Adrenal gland (tissue), 12 donors: ENCODE measurements around the gene MPP2. TPM values are rescaled to one million over a fixed set of nuclear protein-coding genes. Genes with fewer than 3 reads are reported as not detected.

Source experiments
- DNase-seq, 7 donors: peaks; one replicate each; pipeline ENCODE4 v3.0.0-alpha.2; 2019 to 2020
- H3K27ac ChIP-seq, 5 donors: fragments of 200-600 bp; sonication (generic) in 4 of 5; 1 replicate in 3 of 5; 2 replicates in 2 of 5; pipeline versions ENCODE4 v1.5.1 to v1.8.0; 2016 to 2020; ENCODE audit warnings: mild to moderate bottlenecking in 1 of 5
- H3K27me3 ChIP-seq: fragments of 200-600 bp; 2 replicates; pipeline ENCODE4 v1.8.0; 2021
- H3K36me3 ChIP-seq, 2 donors: fragments of 200-600 bp; replicated peaks in 1 of 2; 1 replicate in 1 of 2; 2 replicates in 1 of 2; pipeline versions ENCODE4 v1.5.1 to v1.8.0; 2018 to 2022
- H3K4me1 ChIP-seq, 2 donors: fragments of 200-600 bp; replicated peaks in 1 of 2; 1 replicate in 1 of 2; 2 replicates in 1 of 2; pipeline versions ENCODE4 v1.5.1 to v1.8.0; 2018 to 2021
- H3K4me3 ChIP-seq, 4 donors: fragments of 200-600 bp; sonication (generic) in 3 of 4; one replicate each; pipeline ENCODE4 v1.5.1; 2016 to 2018
- H3K9me3 ChIP-seq, 3 donors: fragments of 200-600 bp; sonication (generic) in 1 of 3; replicated peaks in 1 of 3; 1 replicate in 2 of 3; 2 replicates in 1 of 3; pipeline versions ENCODE4 v1.5.1 to v1.8.0; 2016 to 2021
- POLR2A ChIP-seq, 2 donors: fragments of 450-650 bp; IDR thresholded peaks; one replicate each; pipeline ENCODE4 v1.6.1; 2017; ENCODE audit warnings: antibody characterized with exemption in 2 of 2, mild to moderate bottlenecking in 2 of 2, moderate library complexity in 1 of 2
- WGBS, 4 donors: extraction: QIAGEN DNeasy Blood & Tissue Kit in 2 of 4; methylation state at CpG; one replicate each; pipeline versions ENCODE4 v1.1.5 to v1.1.7; 2013 to 2017; 5-methylcytosine and 5-hydroxymethylcytosine counted together
- intact Hi-C, 2 donors: fragments of 100-400 bp; cut with DNase I; formaldehyde crosslinking; loops; one replicate each; pipeline versions ENCODE4 v1.14.1 to v1.15.0; 2022 to 2023
- polyA plus RNA-seq, 3 donors: library from polyadenylated mRNA; stranded (reverse); fragments of 200-250 nt in 2 of 3; fragments of 350-450 nt in 1 of 3; fragmentation: Illumina TruSeq in 1 of 3; extraction: RNeasy Lipid Tissue Mini Kit (QIAGEN cat#74804) in 1 of 3; gene quantifications; one replicate each; pipeline ENCODE4 v1.2.3, GENCODE V29; 2013 to 2014
- total RNA-seq, 9 donors: library from RNA; depleted of rRNA in 4 of 9; stranded (reverse); fragments of >200 nt in 4 of 9; fragments of 120-200 nt in 1 of 9; fragmentation: NEBNext Ultra II Directional in 1 of 9; extraction: Animal tissue kit (Norgen Biotek cat#: 25700) in 1 of 9; gene quantifications; one replicate each; pipeline versions ENCODE4 v1.1.0 to v1.2.4, GENCODE V29; 2013 to 2023
- TF ChIP-seq, protein P1 (sequence below), 6 experiments: fragments of 450-650 bp in 4 of 6; fragments of 200-600 bp in 2 of 6; sonication (generic) in 1 of 6; IDR thresholded peaks; 1 replicate in 5 of 6; 2 replicates in 1 of 6; pipeline versions ENCODE4 v1.5.1 to v1.8.0; 2016 to 2021; ENCODE audit warnings: antibody characterized with exemption in 6 of 6, mild to moderate bottlenecking in 2 of 6, moderate library complexity in 1 of 6
- donor health status: healthy with polysubstance abuse.
- donor health status: Bipolar disorder and iron deficiency.
- donor health status: DM: yes; HTN: yes; CAD: no.
- donor health status: DM: no; HTN: no; CAD: no.
- donor health status: DM: no; HTN: no; CAD: no.
- donor health status: DM: yes; HTN: yes; CAD: no.

MPP2 gene
- total and polyA plus RNA-seq, 12 donors = 0.29 to 16.0 (median 2.4) TPM

DNA sequence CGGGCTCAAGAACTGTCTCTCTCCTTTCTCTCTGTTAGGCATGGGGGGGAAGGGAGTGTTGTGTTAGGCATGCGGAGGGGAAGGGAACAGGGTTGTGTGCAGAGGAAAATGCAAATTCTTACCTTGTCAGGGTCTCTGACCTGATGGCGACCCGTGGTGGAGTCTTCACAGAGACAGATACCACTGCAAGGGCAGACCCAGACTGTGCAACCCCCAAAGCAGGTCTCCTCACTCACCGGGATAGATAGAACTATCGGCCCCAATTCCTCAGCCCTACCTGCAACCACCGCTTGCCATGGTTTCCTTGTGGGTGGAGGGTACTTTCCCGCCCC lies 9.6 kb upstream of the MPP2 start:
- Histone ChIP-seq H3K36me3 (no peaks in the 10 kb centered on the region), H3K27ac (no peak overlapping the region), H3K4me3 (no peak overlapping the region), H3K9me3 (no peaks in the 10 kb centered on the region), H3K4me1 (no peaks in the 10 kb centered on the region), H3K27me3 (peaks cover 4% of the 10 kb centered on the region)
- 65 to 75% (median 74%) methylated on average over 8 of the region's 8 CpGs for WGBS, 4 donors
- intact Hi-C loops = no loop called here
- DNase-seq = no peak
- no peak for TF ChIP-seq POLR2A (IDR thresholded peaks at IDR 0.05)
- TF ChIP-seq, protein P1, sequence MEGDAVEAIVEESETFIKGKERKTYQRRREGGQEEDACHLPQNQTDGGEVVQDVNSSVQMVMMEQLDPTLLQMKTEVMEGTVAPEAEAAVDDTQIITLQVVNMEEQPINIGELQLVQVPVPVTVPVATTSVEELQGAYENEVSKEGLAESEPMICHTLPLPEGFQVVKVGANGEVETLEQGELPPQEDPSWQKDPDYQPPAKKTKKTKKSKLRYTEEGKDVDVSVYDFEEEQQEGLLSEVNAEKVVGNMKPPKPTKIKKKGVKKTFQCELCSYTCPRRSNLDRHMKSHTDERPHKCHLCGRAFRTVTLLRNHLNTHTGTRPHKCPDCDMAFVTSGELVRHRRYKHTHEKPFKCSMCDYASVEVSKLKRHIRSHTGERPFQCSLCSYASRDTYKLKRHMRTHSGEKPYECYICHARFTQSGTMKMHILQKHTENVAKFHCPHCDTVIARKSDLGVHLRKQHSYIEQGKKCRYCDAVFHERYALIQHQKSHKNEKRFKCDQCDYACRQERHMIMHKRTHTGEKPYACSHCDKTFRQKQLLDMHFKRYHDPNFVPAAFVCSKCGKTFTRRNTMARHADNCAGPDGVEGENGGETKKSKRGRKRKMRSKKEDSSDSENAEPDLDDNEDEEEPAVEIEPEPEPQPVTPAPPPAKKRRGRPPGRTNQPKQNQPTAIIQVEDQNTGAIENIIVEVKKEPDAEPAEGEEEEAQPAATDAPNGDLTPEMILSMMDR (IDR thresholded peaks at IDR 0.05) = no peak

DNA sequence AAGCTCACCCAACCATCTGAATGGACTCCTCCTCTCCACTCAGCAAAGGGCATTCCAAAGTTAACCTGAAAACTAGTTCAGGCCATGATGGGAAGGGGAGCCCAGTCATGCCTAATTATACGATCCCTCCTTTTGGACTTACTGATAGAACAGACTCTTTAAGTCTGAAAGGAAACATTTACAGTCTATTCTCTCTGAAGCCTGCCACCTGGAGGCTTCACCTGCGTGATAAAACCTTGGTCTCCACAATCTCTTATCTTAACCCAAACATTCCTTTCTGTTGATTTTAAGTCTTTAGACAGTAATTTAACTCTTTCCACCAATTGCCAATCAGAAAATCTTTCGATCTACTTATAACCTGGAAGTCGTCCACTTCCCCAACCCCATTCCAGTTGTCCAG lies 9.0 kb upstream of the MPP2 start:
- H3K27me3 ChIP-seq = peaks cover 4% of the 10 kb centered on the region
- intact Hi-C loops = no loop called here
- H3K36me3 ChIP-seq = no peaks in the 10 kb centered on the region
- 79 to 85% (median 82%) methylated on average over 4 of the region's 4 CpGs for WGBS, 4 donors
- H3K27ac ChIP-seq = no peak overlapping the region
- no peak overlapping the region for H3K4me3 ChIP-seq
- no peak for DNase-seq
- H3K9me3 ChIP-seq = no peaks in the 10 kb centered on the region
- TF ChIP-seq POLR2A (IDR thresholded peaks at IDR 0.05) = no peak
- TF ChIP-seq, protein P1 (IDR thresholded peaks at IDR 0.05) = no peak
- no peaks in the 10 kb centered on the region for H3K4me1 ChIP-seq

DNA sequence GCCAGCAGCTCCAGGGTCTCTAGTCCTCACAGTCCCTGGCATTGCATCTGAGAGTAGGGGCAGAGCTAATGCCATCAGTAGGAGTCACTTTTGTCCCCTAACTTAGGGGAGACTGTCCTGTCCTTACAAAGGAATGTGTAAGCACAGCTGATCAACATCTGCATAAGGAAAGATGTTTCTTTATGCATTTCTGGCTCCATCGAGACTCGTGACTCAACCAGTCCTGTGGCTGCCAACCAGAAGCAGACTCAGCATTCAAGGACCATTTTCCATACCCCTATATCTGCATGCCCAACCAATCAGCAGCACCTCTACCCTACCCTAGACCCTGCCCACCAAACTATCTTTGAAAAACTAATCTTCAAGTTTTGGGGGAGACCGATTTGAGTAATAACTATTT lies 8.2 kb upstream of the MPP2 start:
- Histone ChIP-seq H3K27ac (no peak overlapping the region), H3K4me3 (no peak overlapping the region), H3K9me3 (no peaks in the 10 kb centered on the region), H3K4me1 (no peaks in the 10 kb centered on the region), H3K36me3 (no peaks in the 10 kb centered on the region), H3K27me3 (peaks cover 4% of the 10 kb centered on the region)
- no peak for TF ChIP-seq POLR2A (IDR thresholded peaks at IDR 0.05)
- TF ChIP-seq, protein P1 (IDR thresholded peaks at IDR 0.05) = no peak
- no peak for DNase-seq
- WGBS, 4 donors = 69 to 82% (median 79%) methylated on average over 3 of the region's 3 CpGs
- intact Hi-C loops = no loop called here

DNA sequence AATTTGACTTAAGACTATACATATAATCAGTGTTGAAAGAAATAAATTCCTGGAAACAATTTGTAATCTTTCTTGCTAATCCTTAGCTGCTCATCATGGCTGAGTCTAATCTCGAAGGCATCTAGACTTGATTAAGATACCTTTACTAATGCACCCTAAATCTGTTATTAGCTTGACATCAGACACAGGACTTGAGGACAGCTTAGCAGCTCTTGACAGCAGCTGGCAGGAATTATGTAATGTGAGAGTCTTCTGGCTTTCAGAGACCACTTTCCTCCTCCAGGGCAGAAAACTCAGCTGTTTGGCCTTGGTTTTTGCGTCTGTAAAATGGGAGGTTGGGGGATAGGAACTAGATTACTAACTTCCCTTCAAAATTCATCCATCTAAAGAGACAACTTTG lies 7.1 kb upstream of the MPP2 start:
- H3K4me1 ChIP-seq = no peaks in the 10 kb centered on the region
- peaks cover 4% of the 10 kb centered on the region for H3K27me3 ChIP-seq
- H3K36me3 ChIP-seq = no peaks in the 10 kb centered on the region
- WGBS, 4 donors = 51 to 66% (median 56%) methylated on average over 2 of the region's 2 CpGs
- no peaks in the 10 kb centered on the region for H3K9me3 ChIP-seq
- H3K27ac ChIP-seq = no peak overlapping the region
- TF ChIP-seq, protein P1 (IDR thresholded peaks at IDR 0.05) = no peak
- TF ChIP-seq POLR2A (IDR thresholded peaks at IDR 0.05) = no peak
- H3K4me3 ChIP-seq = no peak overlapping the region
- DNase-seq = no peak
- intact Hi-C loops = no loop called here
